K562 (cell line): ENCODE results near the gene CSNK1D.

ENCODE experiments used
- GATAD2B ChIP-seq: fragments of 450-650 bp; IDR thresholded peaks from 2 replicates; pipeline ENCODE4 v1.6.1; 2017; ENCODE audit warnings: mild to moderate bottlenecking, borderline replicate concordance
- ZNF512 ChIP-seq: IDR thresholded peaks from 2 replicates; pipeline ENCODE4 v1.6.1; 2016; ENCODE audit warnings: missing genetic modification characterization, missing compliant biosample characterization

DNA sequence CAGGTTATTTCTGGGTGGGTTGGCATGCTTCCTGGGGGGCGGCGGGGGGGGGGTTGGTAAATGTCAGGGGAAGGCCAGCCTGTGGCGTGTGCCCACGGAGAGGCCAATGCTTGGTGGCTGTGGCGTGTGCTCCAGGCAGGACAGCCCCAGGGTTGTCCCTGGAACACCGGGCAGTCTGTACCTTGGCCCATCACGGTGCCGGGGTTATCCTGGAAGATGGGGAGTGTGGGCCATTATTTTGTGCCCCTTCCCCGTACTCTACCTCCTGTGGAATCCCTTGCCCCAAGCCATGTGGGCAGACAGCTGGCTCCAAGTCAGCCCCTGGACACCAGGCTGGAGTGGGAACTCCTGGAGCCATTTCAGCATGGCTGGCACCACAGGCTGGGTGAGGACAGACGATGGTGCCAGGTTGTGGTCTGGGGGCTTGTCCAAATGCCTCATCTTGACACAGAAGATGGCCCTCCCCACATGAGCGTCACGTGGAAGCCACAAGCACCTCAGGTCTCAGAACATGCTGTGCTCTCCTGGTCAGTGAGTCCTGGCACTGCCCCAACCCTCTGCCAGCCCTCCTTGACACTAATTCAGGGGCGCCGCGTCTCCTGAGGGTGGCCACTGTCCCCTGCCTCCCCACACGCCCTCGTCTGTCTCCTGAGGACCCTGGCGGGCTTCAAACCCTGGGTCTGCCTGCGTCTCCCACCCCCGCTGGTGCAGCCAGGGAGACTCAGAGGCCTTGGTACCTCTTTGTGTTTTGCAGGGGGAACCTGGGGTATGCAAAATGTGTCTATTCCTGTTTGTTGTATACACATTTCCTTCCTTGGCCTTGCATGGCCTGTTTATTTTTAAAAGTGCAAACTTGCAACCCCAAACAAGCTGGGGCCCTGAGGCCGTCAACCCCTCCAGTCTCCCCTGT, 40.4 kb downstream of the CSNK1D start:
- TF ChIP-seq ZNF512 (tag) = no peak
- TF ChIP-seq GATAD2B = no peak
